GF-D8 (cell line): ENCODE results near the gene ANAPC2.

Experiments
- DNase-seq: peaks from one replicate; lab custom pipeline; 2025; lab: John Stamatoyannopoulos, UW

ANAPC2 gene

DNA sequence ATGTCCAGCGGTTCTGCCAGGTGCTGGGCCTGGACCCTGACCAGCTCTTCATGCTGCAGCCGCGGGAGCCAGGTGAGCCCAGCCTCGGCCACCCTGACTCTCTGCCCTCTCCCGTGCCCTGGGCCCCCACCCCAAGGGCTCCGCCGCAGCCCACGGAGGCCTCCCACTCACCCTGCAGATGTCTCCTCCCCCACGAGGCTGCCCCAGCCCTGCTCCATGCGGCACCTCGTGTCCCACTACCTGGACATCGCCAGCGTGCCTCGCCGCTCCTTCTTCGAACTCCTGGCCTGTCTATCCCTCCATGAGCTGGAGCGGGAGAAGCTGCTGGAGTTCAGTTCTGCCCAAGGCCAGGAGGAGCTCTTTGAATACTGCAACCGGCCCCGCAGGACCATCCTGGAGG, 26.3 kb upstream of the ANAPC2 start:
- no peak for DNase-seq

DNA sequence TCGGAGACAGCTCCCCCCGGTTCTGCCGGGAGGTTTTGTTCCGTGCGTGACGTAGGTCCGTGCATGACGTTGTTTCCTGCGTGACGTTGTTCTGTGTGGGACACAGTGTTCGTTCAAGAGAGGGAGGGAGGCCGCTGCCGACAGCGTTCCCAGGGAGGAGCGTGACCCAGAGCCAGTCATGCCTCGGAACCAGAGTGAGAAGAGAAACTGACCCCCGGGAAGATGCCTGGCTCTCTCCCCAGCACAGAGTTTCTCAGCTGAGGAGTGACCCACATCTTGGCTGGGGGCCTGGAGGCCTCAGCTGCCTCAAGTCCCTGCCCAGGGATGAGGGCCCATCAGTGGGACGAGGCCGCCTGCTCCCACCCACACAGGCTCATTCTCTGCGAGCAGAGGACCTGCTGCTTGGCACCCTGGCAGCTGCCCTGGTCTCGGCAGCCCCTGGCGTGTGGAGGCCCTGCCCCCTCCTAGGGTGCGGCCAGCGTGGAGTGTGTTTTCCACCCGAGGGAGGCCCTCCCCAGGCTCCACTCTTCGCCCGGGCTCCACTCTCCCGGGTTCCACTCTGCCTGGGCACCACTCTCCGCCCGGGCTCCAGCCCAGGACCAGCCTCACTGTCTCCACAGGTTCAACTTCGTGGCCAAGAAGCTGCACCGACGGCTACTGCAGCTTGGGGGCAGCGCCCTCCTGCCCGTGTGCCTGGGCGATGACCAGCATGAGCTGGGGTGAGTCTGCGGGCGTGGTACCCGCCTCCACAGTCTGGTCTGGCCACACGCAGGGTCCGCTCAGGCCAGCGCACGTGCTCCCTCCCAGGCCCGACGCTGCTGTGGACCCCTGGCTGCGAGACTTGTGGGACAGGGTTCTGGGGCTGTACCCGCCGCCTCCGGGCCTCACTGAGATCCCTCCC, 25.1 kb upstream of the ANAPC2 start:
- no peak for DNase-seq

GRCh38 chr9:137212520-137212919, 24.2 kb upstream of the ANAPC2 start:
- DNase-seq: no peak

- DNase-seq: no peak
Observed at GRCh38 chr9:137211532-137211931, 23.2 kb upstream of the ANAPC2 start.

DNA sequence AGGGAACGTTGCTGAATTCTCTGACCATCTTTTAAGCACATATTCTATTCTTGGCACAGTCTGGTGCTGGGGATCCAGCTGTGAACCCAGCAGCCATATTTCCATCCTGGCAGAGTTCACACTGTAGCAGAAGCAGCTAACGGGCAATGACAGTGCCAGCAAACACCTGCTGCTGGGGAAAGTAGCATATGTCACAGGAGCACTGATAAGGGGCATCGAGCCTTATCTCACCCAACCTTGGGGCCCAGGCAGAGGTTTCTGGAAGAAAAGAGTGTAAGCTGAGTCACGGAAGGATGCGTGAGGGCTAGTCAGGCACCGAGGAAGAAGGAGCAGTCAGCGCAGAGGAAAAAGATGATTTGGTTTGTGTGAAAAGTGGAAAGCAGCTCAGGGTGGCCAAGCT, 18.2 kb upstream of the ANAPC2 start:
- no peak for DNase-seq

DNA sequence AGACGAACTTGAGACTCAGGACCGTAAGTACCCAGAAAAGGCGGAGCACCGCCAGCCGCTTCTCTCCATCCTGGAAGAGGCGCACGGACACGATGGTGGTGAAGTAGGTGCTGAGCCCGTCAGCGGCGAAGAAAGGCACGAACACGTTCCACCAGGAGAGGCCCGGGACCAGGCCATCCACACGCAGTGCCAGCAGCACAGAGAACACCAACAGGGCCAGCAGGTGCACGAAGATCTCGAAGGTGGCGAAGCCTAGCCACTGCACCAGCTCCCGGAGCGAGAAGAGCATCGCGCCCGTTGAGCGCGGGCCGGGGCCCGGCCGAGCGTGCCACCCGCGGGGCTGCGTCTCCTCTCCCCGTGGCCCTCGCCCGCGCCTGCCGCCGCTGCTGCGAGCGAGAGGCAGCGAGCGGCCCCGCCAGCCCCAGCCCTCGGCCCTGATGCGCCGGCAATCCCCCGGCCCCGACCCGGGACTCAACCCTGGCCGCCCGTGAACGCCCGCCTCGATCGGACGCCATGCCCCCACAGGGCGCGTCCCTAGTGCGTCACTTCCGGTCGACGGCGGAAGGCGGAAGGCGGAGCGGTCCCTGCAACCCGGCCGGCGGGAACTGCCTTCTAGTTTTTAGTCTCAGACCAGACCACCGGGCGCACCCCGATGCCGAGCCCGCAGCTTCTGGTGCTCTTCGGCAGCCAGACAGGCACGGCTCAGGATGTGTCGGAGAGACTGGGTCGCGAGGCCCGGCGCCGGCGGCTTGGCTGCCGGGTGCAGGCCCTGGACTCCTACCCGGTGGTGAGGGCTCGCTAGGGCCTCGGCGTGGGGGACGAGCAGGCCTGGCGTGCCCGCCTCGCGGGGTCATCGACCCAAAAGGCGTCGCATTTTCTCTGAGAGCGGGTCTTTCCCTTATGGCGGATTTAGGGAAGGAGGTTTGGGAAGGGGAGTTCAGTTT, 17.0 kb upstream of the ANAPC2 start, which contains the start of the genes NDOR1 and TMEM203:
NDOR1 (plus strand) TSS at position 575 of the 944 bp plus-strand sequence; CDS start at position 653, 78 bp downstream.
TMEM203 (minus strand) TSS at position 523 of the 944 bp plus-strand sequence; CDS start at position 289, 234 bp downstream.
- DNase-seq: peak; percentile 10

GRCh38 chr9:137204731-137205125, 16.4 kb upstream of the ANAPC2 start:
- no peak for DNase-seq

DNA sequence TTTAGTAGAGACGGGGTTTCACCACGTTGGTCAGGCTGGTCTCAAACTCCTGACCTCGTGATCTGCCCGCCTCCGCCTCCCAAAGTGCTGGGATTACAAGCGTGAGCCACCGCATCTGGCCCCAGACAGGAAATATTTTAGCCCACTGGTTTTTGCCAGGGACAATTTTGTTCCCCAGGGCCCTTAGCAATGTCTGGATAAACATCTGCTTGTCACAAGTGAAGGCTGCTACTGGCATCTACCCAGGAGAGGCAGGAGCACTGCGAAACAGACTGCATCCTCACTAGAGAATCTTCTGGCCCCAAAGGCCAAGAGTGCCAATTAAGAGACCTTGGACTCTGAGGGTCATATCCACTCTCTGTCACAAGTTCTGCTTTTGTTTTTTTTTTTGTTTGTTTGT, 14.6 kb upstream of the ANAPC2 start:
- DNase-seq: no peak

GRCh38 chr9:137201205-137201868, 13.0 kb upstream of the ANAPC2 start:
- no peak for DNase-seq

- DNase-seq: peak; percentile 97
Observed at GRCh38 chr9:137200311-137201204, 12.2 kb upstream of the ANAPC2 start, which contains the start of gene TPRN. Gene TPRN, minus strand, starts transcription at chr9:137200741. Its CDS starts 30 bp downstream, at chr9:137200711.

DNA sequence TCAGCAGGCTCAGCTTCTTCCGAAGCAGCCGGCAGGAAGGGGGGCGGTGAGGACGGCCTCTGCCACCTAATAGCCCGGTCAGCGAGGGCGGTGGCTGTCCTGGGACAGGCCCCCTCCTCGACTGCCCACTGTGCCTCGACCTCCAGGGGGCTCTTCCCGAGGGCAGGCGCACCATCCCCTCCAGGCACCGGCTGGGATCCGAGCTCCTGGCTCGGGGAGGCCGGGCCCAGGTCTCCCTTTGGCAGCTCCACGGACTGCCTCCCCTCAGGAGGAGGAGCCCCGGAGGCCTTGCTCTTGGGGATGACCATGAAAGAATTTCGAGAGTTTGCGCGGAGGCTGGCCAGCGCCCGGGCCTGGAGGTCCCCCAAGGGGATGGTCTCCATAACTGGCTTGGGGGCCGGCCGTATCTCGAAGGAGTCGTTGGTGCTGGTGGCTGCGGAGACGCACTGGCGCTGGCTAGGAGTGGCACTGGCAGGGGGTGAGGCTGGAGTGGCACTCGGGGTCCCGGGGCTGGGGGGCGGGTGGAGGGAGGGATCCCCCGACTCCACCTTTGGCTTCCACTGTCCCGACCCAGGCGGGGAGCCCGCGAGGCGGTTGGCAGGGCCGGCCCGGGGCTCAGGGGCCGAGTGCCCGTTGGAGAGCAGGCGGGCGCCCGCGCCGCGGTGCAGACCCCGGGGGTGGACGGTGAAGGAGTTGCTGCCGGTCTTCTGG, 11.2 kb upstream of the ANAPC2 start:
- no peak for DNase-seq

GRCh38 chr9:137198902-137199283, 10.5 kb upstream of the ANAPC2 start:
- DNase-seq: no peak

- DNase-seq: no peak
Observed at GRCh38 chr9:137198051-137198901, 9.9 kb upstream of the ANAPC2 start.

- DNase-seq: no peak
Observed at GRCh38 chr9:137195525-137196220, 7.3 kb upstream of the ANAPC2 start.

- no peak for DNase-seq
Observed at GRCh38 chr9:137194909-137195308, 6.5 kb upstream of the ANAPC2 start.

- DNase-seq: no peak
Observed at GRCh38 chr9:137194388-137194787, 6.0 kb upstream of the ANAPC2 start.

DNA sequence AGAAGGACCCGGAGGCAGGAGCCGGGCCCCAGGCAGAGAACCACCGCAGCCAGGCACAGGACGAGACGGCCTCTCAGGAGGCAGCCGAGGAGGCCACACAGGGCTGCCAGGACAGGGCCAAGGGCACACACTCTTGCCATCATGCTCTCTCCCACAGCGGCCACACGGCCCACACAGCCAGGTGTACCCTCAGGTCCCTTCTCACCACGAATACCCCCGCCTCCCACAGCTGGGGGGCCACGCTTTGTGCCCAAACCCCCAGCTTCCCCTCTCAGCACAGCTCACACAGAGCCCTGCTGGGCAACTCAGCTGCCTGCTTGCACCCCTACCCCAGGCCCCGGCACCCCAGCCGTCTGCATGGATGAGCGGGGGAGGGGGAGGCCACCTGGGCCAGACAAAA, 5.4 kb upstream of the ANAPC2 start:
- no peak for DNase-seq

- no peak for DNase-seq
Observed at GRCh38 chr9:137192859-137193258, 4.5 kb upstream of the ANAPC2 start.

DNA sequence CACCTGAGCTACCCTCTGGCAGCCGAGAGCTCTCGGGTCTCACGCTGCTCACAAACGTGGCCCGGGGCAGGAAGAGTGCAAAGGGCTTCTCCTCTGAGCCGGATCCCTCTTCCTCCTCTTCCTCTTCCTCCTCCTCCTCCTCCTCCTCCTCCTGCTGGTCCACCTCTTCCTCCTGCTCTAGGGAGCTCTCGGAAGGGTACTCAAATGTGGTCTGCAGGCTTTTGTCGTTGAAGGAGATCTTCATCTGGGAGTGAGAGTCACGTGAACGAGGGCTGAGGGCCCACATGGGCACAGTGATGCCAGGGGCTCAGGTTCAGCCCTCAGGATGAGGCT, 4.1 kb upstream of the ANAPC2 start:
- DNase-seq: no peak
